Measurements from ENCODE around the gene CEP250.

The CEP250 gene

GRCh38 chr20:35559042-35559693 lies 103.8 kb downstream of the CEP250 start:
- no peak for DNase-seq (ENCODE audit: insufficient read length, low spot score)
- no peak for FAIRE-seq

- FAIRE-seq: no peak
- DNase-seq (ENCODE audit: insufficient read length, low spot score): no peak
Observed at GRCh38 chr20:35560105-35560511, 104.7 kb downstream of the CEP250 start.

- DNase-seq (ENCODE audit: insufficient read length, low spot score): no peak
- no peak for FAIRE-seq
Observed at GRCh38 chr20:35560541-35560940, 105.1 kb downstream of the CEP250 start.

GRCh38 chr20:35561268-35561667 lies 105.9 kb downstream of the CEP250 start:
- FAIRE-seq: no peak
- DNase-seq (ENCODE audit: insufficient read length, low spot score): no peak

GRCh38 chr20:35561671-35562070 lies 106.3 kb downstream of the CEP250 start:
- FAIRE-seq: no peak

GRCh38 chr20:35562541-35563110 lies 107.2 kb downstream of the CEP250 start:
- no peak for DNase-seq (ENCODE audit: insufficient read length, low spot score)
- no peak for FAIRE-seq

More at GRCh38 chr20:35561671-35562070, 106.3 kb downstream of the CEP250 start:
- no peak for DNase-seq (ENCODE audit: insufficient read length, low spot score)

- no peak for DNase-seq (ENCODE audit: insufficient read length, low spot score)
- FAIRE-seq: no peak
Observed at GRCh38 chr20:35563834-35564233, 108.4 kb downstream of the CEP250 start.

- no peak for DNase-seq (ENCODE audit: insufficient read length, low spot score)
- FAIRE-seq: no peak
Observed at GRCh38 chr20:35564905-35565304, 109.5 kb downstream of the CEP250 start.

GRCh38 chr20:35568645-35569044 lies 113.2 kb downstream of the CEP250 start:
- FAIRE-seq (no peak), DNase-seq (ENCODE audit: insufficient read length, low spot score) (no peak)

Data from GM19239 (cell line).